HG03139 (cell line): ENCODE results near the gene LYSMD2.

Experiments used
- ATAC-seq: cut with Tn5 transposase; IDR thresholded peaks from one replicate; pipeline ENCODE4 v1.9.1; 2021; ENCODE audit not compliant: unreplicated experiment

Gene LYSMD2

GRCh38 chr15:51752888-51753287, 15.4 kb upstream of the LYSMD2 start:
- ATAC-seq: no peak

- peak; percentile 33 for ATAC-seq
Measured at GRCh38 chr15:51751697-51752683, 14.5 kb upstream of the LYSMD2 start.

GRCh38 chr15:51750792-51751696, 13.6 kb upstream of the LYSMD2 start, which contains the start of gene TMOD2:
Gene TMOD2 (plus strand): TSS chr15:51751597. CDS start chr15:51766442, 14,845 bp downstream.
- ATAC-seq: peak; percentile 70

- ATAC-seq: no peak
Measured at GRCh38 chr15:51750186-51750585, 12.7 kb upstream of the LYSMD2 start.

GRCh38 chr15:51749307-51749706, 11.9 kb upstream of the LYSMD2 start:
- ATAC-seq: no peak

GRCh38 chr15:51739061-51739712, 1.7 kb upstream of the LYSMD2 start:
- ATAC-seq: no peak

GRCh38 chr15:51738553-51738952, 1.1 kb upstream of the LYSMD2 start:
- no peak for ATAC-seq

GRCh38 chr15:51736751-51737521, 519 bp downstream of the LYSMD2 start:
- ATAC-seq: peak; percentile 16

- ATAC-seq: no peak
Measured at GRCh38 chr15:51736069-51736468, 1.4 kb downstream of the LYSMD2 start.

GRCh38 chr15:51735228-51736010, 2.0 kb downstream of the LYSMD2 start:
- no peak for ATAC-seq

- ATAC-seq: no peak
Measured at GRCh38 chr15:51732646-51733045, 4.8 kb downstream of the LYSMD2 start.

GRCh38 chr15:51731549-51732267, 5.7 kb downstream of the LYSMD2 start:
- ATAC-seq: peak; percentile 44

- ATAC-seq: no peak
Measured at GRCh38 chr15:51727141-51727897, 10.1 kb downstream of the LYSMD2 start.

GRCh38 chr15:51726302-51727073, 11.0 kb downstream of the LYSMD2 start:
- ATAC-seq: peak; percentile 80

- no peak for ATAC-seq
Measured at GRCh38 chr15:51724673-51725072, 12.8 kb downstream of the LYSMD2 start.

GRCh38 chr15:51724199-51724598, 13.3 kb downstream of the LYSMD2 start:
- ATAC-seq: no peak
